Endothelial cell of umbilical vein (primary cell): ENCODE results near the gene CDX2. TPM values are rescaled to one million over a fixed set of nuclear protein-coding genes. Genes with fewer than 3 reads are reported as not detected.

ENCODE experiments used
- BruUV-seq: library from RNA; stranded (reverse); fragments of 400-500 nt; replicated peaks from 2 replicates; lab custom pipeline; 2021; lab: Mats Ljungman, UMichigan
- CTCF ChIA-PET: fragments of 300-600, 350-600 bp; sonication (Branson Sonifier 250); formaldehyde crosslinking; loops from one replicate; lab custom pipeline; 2021; ENCODE audit warnings: antibody characterized with exemption, inconsistent platforms; lab: Charles Lee
- POLR2A ChIA-PET: fragments of 300-600, 350-600 bp; sonication (Branson Sonifier 250); formaldehyde crosslinking; loops from one replicate; lab custom pipeline; 2021; ENCODE audit warnings: antibody characterized with exemption, inconsistent platforms; lab: Charles Lee
- DNase-seq: peaks from one replicate; pipeline ENCODE4 v3.0.0-alpha.2; 2011; ENCODE audit warnings: low read depth, low spot score
- FAIRE-seq: peaks from 2 replicates; lab custom pipeline; 2011; peaks lifted over from hg19 to GRCh38; lab: Jason Lieb, UNC
- H2AFZ ChIP-seq: 2 replicates; pipeline ENCODE4 v1.6.0; 2012; ENCODE audit warnings: low read depth, low read length, control low read depth, inconsistent platforms
- H3K27ac ChIP-seq: 2 replicates; pipeline ENCODE4 v1.5.1; 2011; ENCODE audit warnings: low read depth, mild to moderate bottlenecking, control low read depth, low read length, moderate library complexity; ENCODE audit not compliant: insufficient read depth
- H3K27me3 ChIP-seq, 2 experiments: 2 replicates each; pipeline versions ENCODE4 v1.6.0 to v1.6.1; 2011; ENCODE audit warnings: low read length in 2 of 2, mixed read lengths in 1 of 2; ENCODE audit not compliant: control insufficient read depth in 2 of 2, insufficient read depth in 2 of 2
- H3K36me3 ChIP-seq, 2 experiments: 2 replicates in 1 of 2; 3 replicates in 1 of 2; pipeline ENCODE4 v1.5.1; 2011; ENCODE audit warnings: low read length in 2 of 2, mild to moderate bottlenecking in 1 of 2, moderate library complexity in 1 of 2; ENCODE audit not compliant: control insufficient read depth in 2 of 2, insufficient read depth in 2 of 2; ENCODE audit errors: extremely low read depth in 1 of 2
- H3K4me1 ChIP-seq: 3 replicates; pipeline ENCODE4 v1.5.1; 2011; ENCODE audit warnings: mild to moderate bottlenecking, low read length; ENCODE audit not compliant: control insufficient read depth, insufficient read depth; ENCODE audit errors: extremely low read depth
- H3K4me2 ChIP-seq: 2 replicates; pipeline ENCODE4 v1.6.1; 2011; ENCODE audit warnings: low read length, control low read depth, mixed read lengths; ENCODE audit not compliant: insufficient read depth
- H3K4me3 ChIP-seq, 3 experiments: fragments of 200-600 bp in 1 of 3; sonication (generic), shearing (Covaris generic) in 1 of 3; replicated peaks in 1 of 3; 2 replicates each; pipeline ENCODE4 v1.5.1; 2011 to 2016; ENCODE audit warnings: control low read depth in 3 of 3, low read length in 3 of 3, mild to moderate bottlenecking in 2 of 3, inconsistent platforms in 1 of 3, low read depth in 1 of 3, moderate library complexity in 1 of 3; ENCODE audit not compliant: insufficient read depth in 1 of 3
- H3K79me2 ChIP-seq: 2 replicates; pipeline ENCODE4 v1.6.0; 2012; ENCODE audit warnings: low read length, inconsistent platforms; ENCODE audit not compliant: control insufficient read depth, insufficient read depth
- H3K9ac ChIP-seq: replicated peaks from 2 replicates; pipeline ENCODE3; 2011; ENCODE audit warnings: low read length, control low read depth; ENCODE audit not compliant: insufficient read depth; ENCODE audit errors: extremely low read depth
- H3K9me1 ChIP-seq: replicated peaks from 3 replicates; pipeline ENCODE4 v1.6.0; 2011; ENCODE audit warnings: mild to moderate bottlenecking, low read length; ENCODE audit not compliant: control insufficient read depth, insufficient read depth; ENCODE audit errors: extremely low read depth
- H3K9me3 ChIP-seq: replicated peaks from 2 replicates; pipeline ENCODE4 v1.5.1; 2012; ENCODE audit warnings: low read length, inconsistent platforms; ENCODE audit not compliant: control insufficient read depth, insufficient read depth
- H4K20me1 ChIP-seq: replicated peaks from 2 replicates; pipeline ENCODE3; 2011; ENCODE audit warnings: mild to moderate bottlenecking, low read length; ENCODE audit not compliant: control insufficient read depth, insufficient read depth; ENCODE audit errors: extremely low read depth
- FOS ChIP-seq: IDR thresholded peaks from 2 replicates; pipeline ENCODE4 v1.6.1; 2011; ENCODE audit warnings: mild to moderate bottlenecking, low read length, moderate library complexity, borderline replicate concordance; ENCODE audit not compliant: insufficient read depth
- JUN ChIP-seq: IDR thresholded peaks from 2 replicates; pipeline ENCODE4 v1.6.1; 2011; ENCODE audit warnings: borderline replicate concordance, low read depth; ENCODE audit not compliant: insufficient read length, insufficient read depth
- MAX ChIP-seq: IDR thresholded peaks from 2 replicates; pipeline ENCODE4 v1.6.1; 2011; ENCODE audit not compliant: insufficient read depth, insufficient read length
- MYC ChIP-seq: IDR thresholded peaks from one replicate; pipeline ENCODE4 v1.6.1; 2011; ENCODE audit warnings: mild to moderate bottlenecking, low read depth, low read length
- dilution Hi-C: fragments of 300-500 bp; cut with MboI; formaldehyde crosslinking; loops from one replicate; pipeline ENCODE4 v1.15.0; 2019; ENCODE audit warnings: low sequenced_read_pairs; ENCODE audit not compliant: extremely low pct_ligation_motif_present
- intact Hi-C: fragments of 100-400 bp; cut with micrococcal nuclease; formaldehyde crosslinking; loops from one replicate; pipeline ENCODE4 v1.10.0; 2022
- polyA plus RNA-seq, 4 experiments: library from polyadenylated mRNA; depleted of rRNA in 3 of 4; stranded (reverse) in 3 of 4; unstranded in 1 of 4; fragments of >200 nt; gene quantifications; 2 replicates each; pipeline versions ENCODE4 v1.2.1 to v1.2.3, GENCODE V29; 2011 to 2012; ENCODE audit warnings: missing spikeins in 1 of 4
- small RNA-seq: library from RNA; depleted of rRNA; stranded (forward); fragments of <200 nt; gene quantifications from one replicate; pipeline ENCODE3, GENCODE V24; 2012; ENCODE audit warnings: low replicate concordance, low read depth; ENCODE audit not compliant: insufficient read depth, insufficient read length
- total RNA-seq: library from RNA; stranded (reverse); gene quantifications from 2 replicates; pipeline ENCODE4 v1.2.3, GENCODE V29; 2021
- TF ChIP-seq, protein P1 (sequence below), 2 donors: IDR thresholded peaks; 1 replicate in 1 of 2; 2 replicates in 1 of 2; pipeline ENCODE4 v1.5.1; 2011; ENCODE audit warnings: low read length in 2 of 2, mild to moderate bottlenecking in 2 of 2, moderate library complexity in 2 of 2, control low read depth in 1 of 2, inconsistent platforms in 1 of 2, low read depth in 1 of 2; ENCODE audit not compliant: insufficient read depth in 1 of 2; ENCODE audit errors: extremely low read depth in 1 of 2

CDX2 gene
- total and polyA plus RNA-seq, 2 donors (not counting 3 experiments of a cell fraction or from before 2014, with no cell fraction given), result not detected

DNA sequence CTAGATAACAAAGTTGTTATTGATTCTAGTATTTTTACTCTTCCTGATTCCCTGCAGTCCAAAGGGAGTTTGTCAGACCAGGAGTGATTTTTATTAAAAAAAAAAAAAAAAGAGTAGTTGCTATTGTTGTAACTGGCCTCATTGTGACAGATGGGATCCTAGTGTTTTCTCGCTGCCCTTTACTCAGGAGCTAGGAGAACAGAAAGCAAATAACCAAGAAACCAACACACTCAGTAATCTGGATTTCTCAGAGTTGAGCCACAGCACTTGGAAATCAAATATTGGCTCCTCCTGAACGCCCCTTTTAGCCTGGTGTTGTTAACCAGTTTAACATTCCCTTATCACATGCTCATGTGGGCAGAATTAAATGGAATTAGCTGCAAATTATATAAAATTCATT, 57.6 kb downstream of the CDX2 start:
- no peaks in the 10 kb centered on the region for H3K79me2 ChIP-seq
- no peaks in the 10 kb centered on the region for H3K9me1 ChIP-seq
- peaks cover 22 to 28% of the 10 kb centered on the region in 2 experiments for H3K27me3 ChIP-seq
- no peaks in the 10 kb centered on the region for H3K36me3 ChIP-seq
- H4K20me1 ChIP-seq, result no peaks in the 10 kb centered on the region
- FAIRE-seq (no peak), DNase-seq (no peak)
- no peak overlapping the region for H3K9ac ChIP-seq
- H3K4me3 ChIP-seq, result no peak overlapping the region
- H3K4me1 ChIP-seq, result peaks cover 5% of the 10 kb centered on the region
- TF ChIP-seq JUN, result no peak
- TF ChIP-seq MAX, result no peak
- TF ChIP-seq, protein P1, sequence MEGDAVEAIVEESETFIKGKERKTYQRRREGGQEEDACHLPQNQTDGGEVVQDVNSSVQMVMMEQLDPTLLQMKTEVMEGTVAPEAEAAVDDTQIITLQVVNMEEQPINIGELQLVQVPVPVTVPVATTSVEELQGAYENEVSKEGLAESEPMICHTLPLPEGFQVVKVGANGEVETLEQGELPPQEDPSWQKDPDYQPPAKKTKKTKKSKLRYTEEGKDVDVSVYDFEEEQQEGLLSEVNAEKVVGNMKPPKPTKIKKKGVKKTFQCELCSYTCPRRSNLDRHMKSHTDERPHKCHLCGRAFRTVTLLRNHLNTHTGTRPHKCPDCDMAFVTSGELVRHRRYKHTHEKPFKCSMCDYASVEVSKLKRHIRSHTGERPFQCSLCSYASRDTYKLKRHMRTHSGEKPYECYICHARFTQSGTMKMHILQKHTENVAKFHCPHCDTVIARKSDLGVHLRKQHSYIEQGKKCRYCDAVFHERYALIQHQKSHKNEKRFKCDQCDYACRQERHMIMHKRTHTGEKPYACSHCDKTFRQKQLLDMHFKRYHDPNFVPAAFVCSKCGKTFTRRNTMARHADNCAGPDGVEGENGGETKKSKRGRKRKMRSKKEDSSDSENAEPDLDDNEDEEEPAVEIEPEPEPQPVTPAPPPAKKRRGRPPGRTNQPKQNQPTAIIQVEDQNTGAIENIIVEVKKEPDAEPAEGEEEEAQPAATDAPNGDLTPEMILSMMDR (IDR thresholded peaks at IDR 0.05; ENCODE audit: extremely low read depth in 1 of 2, insufficient read depth in 1 of 2, low read depth in 1 of 2, low read length in 2 of 2), result no peak
- TF ChIP-seq FOS, result no peak
- TF ChIP-seq MYC, result no peak
- H3K4me2 ChIP-seq, result no peak overlapping the region
- H3K27ac ChIP-seq, result no peak overlapping the region
- ChIA-PET POLR2A (no interaction called here), CTCF (interaction anchor here (0.7 kb wide), 1 partner anchor 47 kb away, joined by 3 read pairs; no protein-coding TSS in a partner anchor)
- BruUV-seq, result no TSS peak
- dilution Hi-C loops (no loop called here), intact Hi-C loops (no loop called here)
- no peaks in the 10 kb centered on the region for H3K9me3 ChIP-seq
- no peak overlapping the region for H2AFZ ChIP-seq

Small RNAs within 50 kb of the gene (small RNA-seq; reads per million reads assigned to genes)
- gene ATP5F1EP2 (not detected), gene RN7SL272P (not detected)

Other genes starting within 250 kb of the CDX2 start
- not detected in 2 replicates for gene GSX1, start 176.8 kb downstream of the CDX2 start, total RNA-seq
- not detected in 2 replicates for gene GSX1, start 176.8 kb downstream of the CDX2 start, polyA plus RNA-seq
- gene PDX1, start 49.3 kb downstream of the CDX2 start, total RNA-seq, result not detected in 2 replicates
- gene PDX1, start 49.3 kb downstream of the CDX2 start, polyA plus RNA-seq, result not detected in 2 replicates
- not detected in 2 replicates for gene URAD, start 19.4 kb upstream of the CDX2 start, total RNA-seq
- gene URAD, start 19.4 kb upstream of the CDX2 start, polyA plus RNA-seq, result not detected in 2 replicates
- not detected in 2 replicates for gene FLT3, start 131.3 kb upstream of the CDX2 start, total RNA-seq
- 0.03 TPM in 1 of 2 replicates, not detected in the other for gene FLT3, start 131.3 kb upstream of the CDX2 start, polyA plus RNA-seq
- 31.6 and 31.9 TPM in 2 replicates for gene PAN3, start 169.2 kb upstream of the CDX2 start, total RNA-seq
- gene PAN3, start 169.2 kb upstream of the CDX2 start, polyA plus RNA-seq, result 7.8 and 8.5 TPM in 2 replicates